HG03066 (cell line): Measurements from ENCODE around the gene SLC16A10.
"Not testable (repeated sequence)": the region's sequence is repeated elsewhere in the genome, so short reads cannot be mapped to it uniquely, and the experiment has no call there.

Source experiments
- ATAC-seq: cut with Tn5 transposase; IDR thresholded peaks from one replicate; pipeline ENCODE4 v1.9.1; 2021; ENCODE audit warnings: low read depth; ENCODE audit not compliant: unreplicated experiment

Gene SLC16A10

GRCh38 chr6:111254779-111255166 lies 167.5 kb downstream of the SLC16A10 start:
- no peak for ATAC-seq

DNA sequence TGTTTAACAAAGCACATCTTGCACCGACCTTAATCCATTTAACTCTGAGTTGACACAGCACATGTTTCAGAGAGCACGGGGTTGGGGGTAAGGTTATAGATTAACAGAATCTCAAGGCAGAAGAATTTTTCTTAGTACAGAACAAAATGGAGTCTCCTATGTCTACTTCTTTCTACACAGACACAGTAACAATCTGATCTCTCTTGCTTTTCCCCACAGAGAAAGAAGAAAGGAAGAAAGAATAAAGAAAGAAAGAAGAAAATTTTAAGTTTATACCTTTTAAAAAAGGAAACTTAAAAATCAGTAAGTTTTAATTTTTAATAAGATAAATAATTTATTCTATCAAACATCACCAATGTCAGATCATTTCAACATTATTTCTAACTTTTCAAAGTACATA lies 168.5 kb downstream of the SLC16A10 start:
- ATAC-seq = not testable (repeated sequence)

DNA sequence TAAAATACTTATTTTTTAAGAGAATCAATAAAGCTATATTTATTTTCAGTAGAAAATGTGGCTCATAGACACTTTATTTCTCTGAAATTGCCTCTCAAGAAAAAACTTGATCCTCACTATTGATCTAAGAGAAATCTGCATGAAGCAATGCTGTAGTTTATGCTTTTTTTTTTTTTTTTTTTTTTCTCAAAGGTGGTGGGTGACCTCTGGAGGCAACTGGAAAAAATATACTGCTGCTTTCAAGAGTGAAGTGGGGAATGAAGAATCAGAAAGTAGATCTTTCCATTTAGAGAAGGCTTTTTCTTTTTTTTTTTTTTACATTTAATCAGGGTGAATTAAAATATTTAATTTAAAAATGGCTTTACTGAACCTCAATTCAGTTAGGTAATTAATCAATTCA lies 169.3 kb downstream of the SLC16A10 start:
- ATAC-seq = no peak

DNA sequence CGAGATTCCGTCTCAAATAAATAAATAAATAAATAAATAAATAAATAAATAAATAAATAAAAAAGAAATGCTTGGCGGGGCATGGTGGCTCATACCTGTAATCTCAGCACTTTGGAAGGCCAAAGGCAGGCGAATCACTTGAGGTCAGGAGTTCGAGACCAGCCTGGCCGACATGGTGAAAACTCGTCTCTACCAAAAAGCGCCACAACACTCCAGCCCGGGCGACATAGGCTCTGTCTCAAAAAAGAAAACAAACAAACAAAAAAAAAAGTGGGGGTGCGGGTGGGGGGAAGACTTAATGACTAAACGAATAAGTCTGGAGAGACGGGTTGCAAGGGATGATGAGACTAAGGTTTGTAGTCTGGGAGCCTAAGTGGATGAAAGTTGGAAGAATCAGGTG lies 170.7 kb downstream of the SLC16A10 start:
- no peak for ATAC-seq

- ATAC-seq = no peak
These were observed 171.3 kb downstream of the SLC16A10 start for GRCh38 chr6:111258615-111259088.

DNA sequence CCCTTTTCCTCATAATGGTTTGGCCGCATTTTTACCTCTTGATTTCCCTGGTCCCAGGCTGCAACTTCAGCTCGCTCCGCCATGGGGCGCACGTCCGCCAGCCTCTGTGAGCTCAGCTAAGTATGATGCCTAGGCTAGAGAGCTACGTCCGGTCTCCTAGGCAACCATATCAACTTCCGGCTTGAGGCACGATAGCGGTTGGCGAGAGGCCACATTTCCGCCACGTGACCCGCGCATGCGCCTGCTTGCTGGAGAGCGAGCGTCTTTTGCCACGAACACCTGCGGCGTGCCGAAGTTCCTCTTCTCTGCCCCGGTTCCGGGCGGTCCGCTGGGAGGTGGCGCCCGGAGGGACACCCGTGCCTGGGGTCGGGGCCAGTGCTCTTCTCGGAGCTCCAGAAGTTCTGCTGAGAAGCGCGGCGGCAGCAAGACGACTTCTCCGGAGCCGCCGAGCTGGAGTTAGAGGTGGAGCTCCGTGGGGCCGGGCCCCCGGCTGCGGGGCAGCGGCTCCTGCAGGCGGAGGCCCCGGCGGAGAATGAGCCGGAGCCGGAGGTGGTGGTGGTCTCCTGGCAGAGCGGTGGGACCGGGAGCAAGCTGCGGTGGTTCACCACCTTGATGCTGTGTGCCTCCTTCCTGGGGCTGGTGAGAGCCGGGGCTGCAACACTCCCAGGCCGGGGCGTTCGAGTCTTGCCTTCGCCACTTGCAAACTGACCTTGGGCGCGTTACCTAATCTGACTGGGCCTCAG lies 172.0 kb downstream of the SLC16A10 start:
- ATAC-seq = peak; percentile 98

GRCh38 chr6:111260570-111261298 lies 173.4 kb downstream of the SLC16A10 start:
- no peak for ATAC-seq

DNA sequence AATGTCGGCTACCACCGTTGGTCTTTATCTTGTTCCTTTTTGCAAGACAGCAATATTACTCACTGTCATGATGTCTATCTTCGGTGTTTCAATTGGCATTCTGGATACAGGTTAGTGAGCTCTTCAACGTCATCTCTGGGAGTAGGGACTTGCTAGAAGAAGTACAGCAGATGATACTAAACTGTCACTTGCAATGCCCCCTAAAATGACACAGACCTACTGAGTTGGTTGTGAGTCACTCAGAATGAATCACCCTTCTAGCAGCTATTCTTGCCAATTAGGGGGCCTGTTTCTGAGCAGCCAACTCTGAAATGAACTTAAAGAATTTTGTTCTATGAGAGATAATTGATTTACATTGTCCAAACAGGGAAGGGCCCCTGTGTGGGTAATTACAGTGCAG lies 176.5 kb downstream of the SLC16A10 start:
- no peak for ATAC-seq

DNA sequence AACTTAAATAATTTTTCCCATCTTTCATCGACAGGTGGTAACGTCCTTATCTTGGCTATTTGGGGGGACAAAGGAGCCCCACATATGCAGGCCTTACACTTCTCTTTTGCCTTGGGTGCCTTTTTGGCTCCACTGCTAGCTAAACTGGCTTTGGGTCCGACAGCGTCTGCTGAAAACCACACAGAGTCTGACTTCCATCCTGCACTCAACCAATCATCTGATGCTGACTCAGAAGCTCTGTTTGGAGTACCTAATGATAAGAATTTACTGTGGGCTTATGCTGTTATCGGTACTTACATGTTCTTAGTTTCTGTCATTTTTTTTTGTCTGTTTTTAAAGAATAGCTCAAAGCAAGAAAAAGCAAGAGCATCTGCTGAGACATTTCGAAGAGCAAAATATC lies 178.5 kb downstream of the SLC16A10 start:
- no peak for ATAC-seq

- no peak for ATAC-seq
These were observed 179.0 kb downstream of the SLC16A10 start for GRCh38 chr6:111266276-111266675.

GRCh38 chr6:111267764-111268333 lies 180.5 kb downstream of the SLC16A10 start:
- no peak for ATAC-seq

GRCh38 chr6:111269401-111269970 lies 182.2 kb downstream of the SLC16A10 start:
- no peak for ATAC-seq

GRCh38 chr6:111270121-111270520 lies 182.8 kb downstream of the SLC16A10 start:
- no peak for ATAC-seq

GRCh38 chr6:111274593-111275217 lies 187.4 kb downstream of the SLC16A10 start:
- no peak for ATAC-seq

- ATAC-seq = no peak
These were observed 189.0 kb downstream of the SLC16A10 start for GRCh38 chr6:111276335-111276734.

DNA sequence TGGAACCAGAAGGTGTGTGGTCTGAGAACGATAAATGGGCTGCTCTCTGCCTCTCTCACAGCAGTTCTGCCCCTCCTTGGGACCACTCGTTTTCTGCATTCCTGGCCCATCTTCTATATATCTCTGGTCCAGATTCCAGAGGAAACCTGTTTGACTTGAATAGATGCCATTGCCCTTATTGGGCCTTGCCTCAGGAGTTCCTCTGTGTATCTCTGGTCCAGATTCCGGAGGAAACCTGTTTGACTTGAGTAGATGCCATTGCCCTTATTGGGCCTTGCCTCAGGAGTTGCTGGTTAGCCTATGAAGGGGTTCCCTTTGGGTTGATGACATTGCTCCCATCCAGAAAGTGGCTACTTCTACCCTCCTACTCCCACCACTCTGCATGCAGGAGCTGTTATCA lies 189.4 kb downstream of the SLC16A10 start:
- ATAC-seq = no peak

DNA sequence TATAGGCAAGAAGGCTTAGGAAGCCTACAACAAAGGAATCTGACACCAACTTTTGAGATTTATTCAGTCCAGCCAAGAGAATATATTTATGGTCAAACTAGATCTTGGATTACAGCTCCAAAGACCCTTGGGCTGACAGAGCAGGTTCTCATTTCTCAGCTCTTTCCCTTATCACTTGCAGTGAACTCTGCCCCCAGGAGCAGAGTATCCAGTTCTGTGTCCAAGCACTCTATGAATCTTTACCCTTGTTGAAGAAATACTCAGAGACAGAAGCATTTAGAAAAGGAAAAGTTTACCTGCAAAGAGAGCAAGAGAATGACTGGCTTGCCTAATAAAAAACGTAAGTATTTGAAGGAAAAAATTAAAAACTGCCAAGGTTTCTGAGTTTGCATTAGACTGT lies 190.5 kb downstream of the SLC16A10 start:
- ATAC-seq = no peak

GRCh38 chr6:111278731-111279130 lies 191.4 kb downstream of the SLC16A10 start:
- no peak for ATAC-seq

DNA sequence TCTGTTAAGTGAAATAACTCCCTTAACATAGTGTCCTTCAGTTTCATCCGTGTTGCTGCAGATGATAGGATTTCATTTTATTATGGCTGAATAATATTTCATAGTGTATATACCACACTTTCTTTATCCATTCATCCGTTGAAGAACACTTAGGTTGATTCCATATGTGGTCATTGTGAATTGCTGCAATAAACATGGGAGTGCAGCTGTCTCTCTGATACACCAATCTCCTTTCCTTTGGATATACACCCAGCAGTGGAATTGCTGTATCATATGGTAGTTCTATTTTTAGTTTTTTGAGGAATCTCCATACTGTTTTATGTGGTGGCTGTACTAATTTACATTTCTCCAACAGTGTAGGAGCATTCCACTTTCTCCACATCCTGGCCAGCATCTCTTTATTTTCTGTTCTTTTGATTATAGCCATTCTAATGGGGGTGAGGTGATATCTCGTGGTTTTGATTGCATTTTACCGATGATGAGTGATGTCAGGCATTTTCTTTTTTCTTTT lies 193.2 kb downstream of the SLC16A10 start:
- ATAC-seq = no peak
